Amygdala (tissue), 56 donors: Measurements from ENCODE around the gene BRAT1.

Source experiments
- DNase-seq, 56 donors: peaks; one replicate each; lab custom pipeline; 2025; lab: John Stamatoyannopoulos, UW

The BRAT1 gene

DNA sequence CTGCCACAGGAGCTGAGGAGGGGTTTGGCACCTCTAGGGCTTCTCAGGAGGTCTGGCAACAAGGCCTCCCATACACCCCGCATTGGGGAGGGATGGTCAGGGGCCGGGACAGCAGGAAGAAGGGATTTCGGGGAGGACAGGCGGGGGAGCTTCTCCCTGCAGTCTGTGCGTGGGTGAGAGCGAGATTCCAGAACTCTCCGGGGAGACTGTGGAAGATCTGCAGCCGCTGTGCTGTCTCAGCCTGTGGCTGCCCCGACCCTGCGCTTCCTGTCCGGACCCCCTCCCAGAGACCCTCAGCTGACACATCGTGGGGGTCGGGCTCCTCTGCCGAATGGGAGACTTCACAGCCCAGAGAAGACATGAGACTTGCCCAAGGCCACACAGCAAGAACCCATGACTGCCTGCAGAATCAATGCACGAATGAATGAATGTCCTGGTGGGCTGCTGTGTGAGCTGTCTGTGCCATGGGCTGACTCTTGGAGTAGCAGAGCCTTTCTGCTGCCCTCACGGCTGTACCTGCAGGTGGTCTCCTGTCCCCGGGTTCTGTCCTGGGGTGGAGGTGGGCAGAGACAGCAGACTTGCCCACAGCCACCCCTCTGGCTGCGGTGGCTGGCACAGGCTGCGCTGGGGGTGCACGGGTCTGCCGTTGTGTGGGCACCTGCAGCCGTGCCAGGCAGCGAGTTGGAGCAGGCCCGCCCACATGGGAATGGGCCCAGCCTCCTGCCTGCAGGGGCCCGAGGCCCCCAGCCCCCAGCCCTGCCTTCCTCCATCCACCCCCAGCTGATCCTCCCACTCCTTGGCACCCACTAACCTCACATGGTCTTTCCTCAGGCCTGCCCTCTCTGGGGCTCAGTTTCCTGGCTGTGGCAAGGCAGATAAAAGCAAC lies 52.0 kb downstream of the BRAT1 start:
- no peak for DNase-seq

DNA sequence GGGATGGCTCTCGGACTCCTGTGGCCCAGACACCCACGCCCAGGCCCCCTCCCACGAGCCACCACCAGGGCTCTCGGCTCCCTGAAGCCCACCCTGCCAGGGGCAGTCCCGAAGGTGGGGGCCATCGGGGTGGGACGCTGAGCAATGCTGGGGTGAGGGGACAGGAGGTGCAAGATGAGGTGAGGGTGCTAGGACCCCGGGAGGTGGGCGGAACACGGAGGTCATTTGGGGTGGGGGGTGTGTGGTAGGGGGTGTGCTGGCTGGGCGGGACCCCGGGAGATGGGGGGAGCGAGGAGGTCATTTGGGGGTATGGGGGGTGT lies 52.7 kb downstream of the BRAT1 start:
- no peak for DNase-seq

DNA sequence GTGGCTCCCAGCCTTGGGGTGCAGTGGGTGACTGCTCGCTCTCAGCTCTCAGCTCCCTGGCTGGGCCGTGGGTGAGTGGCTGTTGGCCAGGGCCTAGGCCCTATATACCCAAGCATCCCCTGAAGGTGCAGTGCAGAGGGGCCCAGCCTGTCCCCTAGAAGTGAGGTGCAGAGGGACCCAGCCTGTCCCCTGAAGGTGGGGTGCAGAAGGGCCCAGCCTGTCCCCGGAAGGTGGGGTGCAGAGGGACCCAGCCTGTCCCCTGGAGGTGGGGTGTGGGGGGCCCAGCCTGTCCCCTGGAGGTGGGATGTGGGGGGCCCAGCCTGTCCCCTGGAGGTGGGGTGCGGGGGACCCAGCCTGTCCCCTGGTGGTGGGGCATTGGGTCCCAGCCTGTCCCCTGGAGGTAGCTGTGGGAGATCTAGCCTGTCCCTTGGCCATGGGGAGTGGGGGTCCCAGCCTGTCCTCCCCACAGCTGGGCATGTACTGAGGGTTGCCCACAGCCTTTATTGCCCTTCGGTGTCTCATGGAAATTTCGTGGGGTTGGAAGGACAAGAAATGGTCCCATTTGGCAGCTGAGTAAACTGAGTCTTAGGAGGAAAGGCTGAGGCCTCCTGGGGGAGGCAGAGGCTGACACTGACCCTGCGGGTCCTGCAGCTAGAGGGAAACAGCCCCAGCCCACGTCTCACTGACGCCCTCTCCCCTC lies 53.2 kb downstream of the BRAT1 start:
- DNase-seq: no peak

DNA sequence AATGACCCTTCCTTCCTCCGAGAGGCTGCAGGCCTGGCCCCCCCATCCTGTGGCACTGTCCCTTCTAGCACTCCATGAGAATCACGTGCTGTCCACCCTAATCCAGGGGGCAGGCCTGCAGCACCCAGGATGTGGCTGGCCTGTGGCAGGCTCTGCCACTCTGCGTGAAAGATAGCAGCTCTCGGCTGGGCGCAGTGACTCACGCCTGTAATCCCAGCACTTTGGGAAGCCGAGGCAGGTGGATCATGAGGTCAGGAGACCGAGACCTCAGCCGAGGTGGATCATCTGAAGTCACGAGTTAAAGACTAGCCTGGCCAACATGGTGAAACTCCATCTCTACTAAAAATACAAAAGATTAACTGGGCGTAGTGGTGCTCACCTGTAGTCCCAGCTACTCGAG lies 54.6 kb downstream of the BRAT1 start:
- DNase-seq: no peak

DNA sequence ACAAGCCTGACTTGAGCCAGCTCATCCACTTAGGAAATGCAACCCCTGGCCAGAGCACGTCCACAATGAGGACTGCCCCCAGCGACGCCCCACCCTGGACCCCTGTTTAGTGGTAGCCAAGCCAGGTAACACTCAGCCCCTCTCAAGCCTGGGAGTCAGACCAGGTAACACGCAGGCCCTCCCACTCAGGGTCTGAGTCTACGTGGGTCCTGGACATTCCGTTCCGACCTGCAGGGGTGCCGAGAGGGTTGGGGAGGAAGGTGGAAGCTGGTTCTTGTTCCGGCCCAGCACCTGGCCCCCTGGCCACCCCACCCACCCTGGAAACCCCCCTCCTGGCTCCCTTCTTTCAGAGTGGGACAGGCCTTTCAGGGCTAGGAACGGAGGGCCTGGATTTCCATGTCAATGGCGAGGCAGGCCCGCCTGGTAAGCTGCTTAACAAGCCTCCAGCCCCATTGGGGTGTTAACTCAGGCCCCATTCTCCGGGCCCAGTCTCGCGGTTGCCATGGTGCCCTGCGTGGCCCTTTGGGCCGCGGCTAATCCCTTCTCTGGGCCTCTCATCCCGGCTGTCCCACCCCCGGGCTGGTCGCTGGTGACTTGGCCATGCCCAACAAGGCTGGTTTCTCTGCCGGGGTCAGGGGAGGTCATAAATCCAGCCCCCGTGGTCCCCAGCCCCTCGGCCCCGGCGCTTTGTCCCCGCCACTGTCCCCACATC lies 55.4 kb downstream of the BRAT1 start:
- peak in 5 of 56 donors; percentile 18 to 35 (median 29) for DNase-seq

DNA sequence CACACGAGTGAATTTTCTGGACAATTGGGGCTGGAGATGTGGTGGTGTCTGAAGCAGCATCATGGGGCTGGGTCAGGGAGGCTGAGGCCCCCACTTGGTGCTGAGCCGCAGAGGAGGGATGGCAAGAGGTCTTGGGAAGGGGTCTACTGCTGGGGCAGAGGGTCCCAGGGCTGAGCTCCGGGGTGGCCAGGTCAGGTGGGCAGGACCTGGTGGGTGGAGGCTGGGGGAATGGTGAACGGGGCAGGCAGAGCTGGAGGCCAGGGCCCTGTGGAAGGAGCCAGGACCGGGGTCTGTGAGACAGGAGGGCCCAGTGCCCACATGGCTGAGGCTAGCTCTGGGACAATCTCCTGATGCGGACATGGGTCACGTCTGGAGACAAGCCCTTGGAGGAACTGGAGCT lies 56.1 kb downstream of the BRAT1 start:
- DNase-seq: no peak

DNA sequence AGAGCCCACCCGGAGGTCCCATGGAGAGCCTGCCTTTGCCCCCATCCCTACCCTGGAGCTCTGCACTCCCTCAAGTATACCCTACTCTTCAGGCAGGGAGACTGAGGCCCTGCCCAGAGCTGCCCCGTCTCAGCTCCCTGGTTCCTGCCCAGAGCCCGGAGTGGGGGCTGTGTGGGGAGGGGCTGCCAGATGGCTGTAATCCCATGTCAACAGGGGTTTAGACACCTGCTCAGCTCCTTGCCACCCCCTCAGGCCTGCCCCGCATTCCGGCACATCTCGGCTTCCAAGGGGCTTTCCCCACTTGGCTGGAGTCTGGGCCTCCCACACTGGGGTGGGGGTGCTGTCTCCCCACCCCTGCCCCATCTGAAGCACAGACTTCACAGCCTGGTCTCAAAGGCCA lies 56.6 kb downstream of the BRAT1 start:
- no peak for DNase-seq

DNA sequence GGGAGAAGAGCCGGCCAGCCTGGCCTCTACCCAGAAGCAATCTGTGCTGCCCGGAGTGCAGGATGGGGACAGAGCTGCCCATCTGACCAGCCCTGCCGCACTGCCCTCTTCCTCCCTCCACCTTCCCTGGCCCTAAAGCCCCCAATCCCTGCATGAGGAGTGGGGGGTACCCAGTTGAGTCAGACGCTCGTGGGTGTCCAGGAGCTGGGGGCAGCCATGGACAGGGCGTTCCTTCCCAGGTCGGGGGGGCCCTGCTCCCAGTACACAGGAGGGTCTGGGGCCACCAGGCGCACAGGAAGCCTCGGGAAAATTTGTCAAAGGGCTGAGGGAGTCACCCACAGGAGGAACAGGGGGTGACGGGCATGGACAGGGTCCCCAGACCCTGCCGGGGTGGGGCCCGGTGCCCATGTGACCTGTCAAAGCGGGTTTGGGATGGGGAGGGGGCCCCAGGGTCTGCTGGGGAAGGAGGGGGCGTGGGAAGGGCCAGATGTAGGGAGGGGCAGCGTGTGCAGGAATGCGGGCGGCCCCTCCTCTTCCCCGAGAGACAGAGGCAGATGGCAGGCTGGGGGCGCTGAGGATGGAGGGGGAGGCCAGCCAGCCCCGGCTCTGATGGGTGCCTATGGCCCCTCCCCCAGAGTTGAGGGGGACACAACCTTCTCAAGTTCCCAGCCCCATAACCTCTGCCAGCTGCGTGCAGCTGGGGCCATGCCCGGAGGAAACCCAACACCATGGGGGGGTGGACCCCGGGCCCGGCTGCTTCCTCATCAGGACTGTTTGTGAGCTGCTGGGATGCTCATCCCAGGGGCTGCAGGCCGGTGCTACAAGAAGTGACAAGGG lies 57.6 kb downstream of the BRAT1 start:
- no peak for DNase-seq

DNA sequence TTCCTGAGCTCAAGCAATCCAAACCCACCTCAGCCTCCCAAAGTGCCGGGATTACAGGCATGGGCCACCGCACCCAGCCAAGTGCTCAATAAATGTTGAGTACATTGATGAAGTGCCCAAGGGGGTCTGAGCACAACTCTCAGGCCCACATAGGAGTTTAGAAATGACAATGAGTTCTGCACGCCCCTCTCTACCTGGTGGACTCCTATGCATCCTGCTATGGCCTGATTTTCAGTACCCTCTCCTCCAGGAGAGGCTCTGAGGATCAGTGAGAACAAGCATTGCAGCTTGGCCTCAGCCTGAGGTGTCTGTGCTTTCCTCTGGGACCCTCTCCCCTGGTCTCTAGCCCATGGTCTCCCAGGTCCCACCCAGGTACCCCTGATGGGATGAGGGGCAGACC lies 58.3 kb downstream of the BRAT1 start:
- DNase-seq: no peak

DNA sequence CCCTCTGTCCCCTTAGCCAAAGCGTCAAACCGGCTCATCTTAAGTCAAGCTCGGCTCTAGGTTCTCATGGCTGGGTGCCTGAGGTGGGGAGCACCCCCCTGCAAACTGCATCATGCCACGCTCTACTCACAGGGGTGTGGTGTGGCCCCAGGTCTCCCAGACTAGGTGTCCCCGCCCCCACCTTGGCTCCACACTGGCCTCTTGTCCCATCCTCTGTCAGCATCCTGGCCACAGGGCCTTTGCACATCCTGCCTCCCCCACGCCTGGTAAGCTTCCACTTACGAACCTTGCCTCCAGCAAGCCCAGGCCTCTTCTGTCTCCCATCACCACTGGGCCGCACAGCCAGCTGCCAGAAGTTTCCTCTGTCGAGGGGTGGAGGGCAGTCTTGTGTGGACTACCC lies 58.9 kb downstream of the BRAT1 start:
- no peak for DNase-seq

DNA sequence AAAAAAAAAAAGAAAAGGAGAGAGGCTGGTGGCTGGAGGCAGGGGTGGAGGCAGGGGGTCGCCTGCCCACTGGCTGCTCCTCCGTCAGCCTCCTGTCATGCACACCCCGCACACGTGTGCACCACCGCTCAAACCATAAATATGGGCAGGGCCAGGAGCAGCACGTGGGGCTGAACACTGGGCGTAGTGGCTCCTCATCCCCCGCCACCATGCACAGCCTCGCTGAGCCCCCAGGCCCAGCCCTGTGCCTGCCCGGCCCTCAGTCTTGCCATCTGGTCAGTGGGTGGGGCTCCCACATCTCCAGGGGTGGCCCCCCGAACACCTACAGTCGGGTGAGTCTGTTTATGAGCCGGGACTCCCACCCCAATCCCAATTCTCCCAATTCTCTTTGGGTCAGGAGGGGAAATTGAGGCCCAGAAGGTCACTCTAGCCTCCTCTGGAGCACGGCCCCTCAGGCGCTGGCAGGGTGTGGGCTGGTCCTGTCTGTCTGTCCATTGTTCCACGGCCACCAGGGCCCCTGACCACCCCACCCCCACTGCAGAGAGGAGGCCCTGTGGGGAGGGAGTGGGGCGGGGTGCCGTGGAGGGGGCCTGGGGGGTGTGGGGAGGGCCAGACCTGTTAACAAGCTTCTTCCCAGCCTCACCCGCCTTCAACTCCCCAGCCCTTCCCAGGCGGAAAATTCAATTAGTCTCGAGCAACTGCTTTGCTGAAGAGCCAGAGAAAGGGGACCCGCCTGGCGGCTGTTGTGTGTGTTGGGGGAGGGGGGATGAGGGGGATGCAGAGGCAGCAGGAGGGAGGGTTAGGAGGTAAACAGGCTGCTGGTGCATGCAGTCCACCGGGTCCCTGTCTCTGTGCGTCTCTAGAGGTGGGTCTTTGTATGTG lies 59.7 kb downstream of the BRAT1 start:
- DNase-seq: no peak

DNA sequence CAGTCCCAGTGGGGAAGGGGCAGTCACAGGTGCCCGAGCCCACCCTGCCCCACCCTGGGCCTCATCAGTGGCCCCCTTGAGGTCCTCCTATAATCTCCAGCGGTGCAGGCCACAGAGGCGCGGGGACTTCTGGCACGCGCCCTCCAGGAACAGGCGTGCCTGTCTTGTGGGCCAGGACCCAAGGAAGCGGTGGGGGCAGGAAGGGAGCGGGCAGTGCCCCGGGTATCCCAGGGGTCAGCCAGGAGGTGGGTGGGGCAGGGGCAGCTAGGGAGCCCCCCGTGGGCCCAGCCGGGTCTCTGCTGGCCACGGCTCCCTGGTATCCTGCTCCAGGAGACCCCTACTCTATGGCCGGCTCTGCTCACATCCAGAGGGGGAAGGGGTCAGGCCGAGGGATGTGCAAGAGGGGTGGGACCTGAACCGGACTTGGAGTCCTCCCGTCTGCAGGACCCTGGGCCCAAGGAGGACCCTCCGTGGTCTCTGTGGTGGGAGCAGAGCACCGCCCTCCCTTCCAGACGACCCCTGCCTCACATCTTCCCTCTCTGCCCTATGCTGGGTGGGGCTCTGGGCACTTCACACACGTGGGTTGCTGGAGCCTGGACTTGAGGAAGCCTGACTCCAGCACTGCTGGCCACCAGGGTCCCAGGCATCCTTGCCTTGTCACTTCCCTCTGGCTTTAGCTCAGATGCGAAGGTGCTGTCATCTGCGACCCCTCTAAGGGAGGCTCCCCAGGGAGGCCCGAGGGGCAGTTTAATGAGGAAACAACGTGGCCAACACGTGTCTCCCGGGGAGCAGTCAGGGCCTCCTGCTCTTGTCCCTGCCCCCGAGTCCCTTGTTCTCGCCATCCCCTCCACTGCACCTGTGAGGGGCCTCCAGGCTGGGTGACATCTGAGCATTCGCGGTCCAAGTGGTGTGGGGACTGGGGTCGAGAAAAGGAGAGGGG lies 60.9 kb downstream of the BRAT1 start:
- no peak for DNase-seq

DNA sequence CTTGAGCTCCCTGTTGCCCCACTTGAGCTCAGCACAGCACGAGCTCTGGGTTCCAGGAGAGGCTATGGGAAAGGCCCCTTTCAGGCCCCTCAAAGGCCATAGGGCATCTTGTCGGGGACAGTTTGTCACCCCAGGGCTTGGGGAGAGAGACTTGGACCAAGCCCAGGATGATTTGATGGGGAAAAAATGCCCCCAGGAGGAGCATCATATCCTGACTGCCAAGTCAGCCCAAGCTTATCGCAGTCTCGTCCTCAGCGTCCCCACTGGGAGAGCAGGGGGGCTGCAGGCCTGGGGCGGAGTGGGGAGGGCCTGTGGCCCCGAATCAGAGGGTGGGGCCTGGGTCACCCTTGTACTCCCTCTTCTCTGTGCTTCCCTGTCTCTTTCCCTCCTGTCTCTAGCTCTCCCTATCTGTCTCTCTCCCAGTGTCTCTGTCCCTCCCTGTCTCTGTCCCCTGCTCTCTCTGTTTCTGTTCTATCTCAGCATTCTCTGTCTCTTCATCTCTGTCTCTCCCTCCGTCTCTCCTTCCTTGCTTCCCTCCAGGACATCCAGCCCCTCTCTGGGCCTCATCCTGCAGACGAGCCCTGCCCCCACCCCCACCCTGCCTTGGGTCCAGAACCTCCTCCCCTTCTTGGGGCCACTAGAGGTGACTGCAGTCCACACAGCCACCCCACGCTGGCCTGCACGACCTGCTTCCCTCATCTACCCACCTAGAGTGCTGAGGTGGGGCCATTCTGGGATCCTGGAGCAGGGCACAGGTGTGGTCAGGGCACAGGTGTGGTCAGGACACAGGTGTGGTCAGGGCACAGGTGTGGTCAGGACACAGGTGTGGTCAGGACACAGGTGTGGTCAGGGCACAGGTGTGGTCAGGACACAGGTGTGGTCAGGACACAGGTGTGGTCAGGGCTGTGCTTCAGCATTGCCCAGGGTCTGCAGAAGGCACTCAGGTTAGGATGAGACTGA lies 61.8 kb downstream of the BRAT1 start:
- no peak for DNase-seq

DNA sequence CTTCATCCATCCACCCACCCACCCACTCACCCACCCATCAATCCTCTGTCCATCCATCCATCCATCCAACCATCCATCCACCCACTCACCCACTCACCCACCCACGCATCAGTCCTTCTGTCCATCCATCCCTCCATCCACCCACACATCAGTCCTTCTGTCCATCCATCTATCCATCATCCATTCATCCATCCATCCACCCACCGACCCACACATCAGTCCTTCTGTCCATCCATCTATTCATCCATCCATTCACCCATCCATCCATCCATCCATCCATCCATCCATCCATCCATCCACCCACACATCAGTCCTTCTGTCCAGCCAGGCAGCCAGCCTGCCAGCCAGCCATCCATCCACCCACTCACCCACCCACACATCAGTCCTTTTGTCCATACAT lies 63.3 kb downstream of the BRAT1 start:
- no peak for DNase-seq

DNA sequence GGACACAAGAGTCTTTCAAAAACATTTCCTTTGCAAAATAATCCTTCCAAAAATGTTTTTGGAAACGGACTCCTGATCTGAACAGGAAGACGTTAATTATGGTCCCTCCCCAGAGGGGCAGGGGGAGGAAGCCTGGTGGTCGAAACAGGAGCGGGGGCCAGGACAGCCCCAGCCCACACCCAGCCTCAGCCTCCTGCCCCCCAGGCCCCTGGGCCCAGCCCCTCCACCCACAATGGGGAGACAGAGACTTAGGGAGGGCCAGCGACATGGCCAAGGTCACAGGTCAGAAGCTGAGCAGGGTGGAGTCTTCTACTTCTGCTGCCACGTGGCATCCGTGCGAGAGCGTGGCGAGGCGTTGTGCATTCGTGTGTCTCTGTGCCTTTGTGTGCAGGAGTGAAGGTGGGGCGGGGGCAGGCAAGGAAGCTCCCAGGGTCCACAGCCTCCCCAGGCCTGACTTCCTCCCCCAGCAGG lies 65.1 kb downstream of the BRAT1 start:
- no peak for DNase-seq

DNA sequence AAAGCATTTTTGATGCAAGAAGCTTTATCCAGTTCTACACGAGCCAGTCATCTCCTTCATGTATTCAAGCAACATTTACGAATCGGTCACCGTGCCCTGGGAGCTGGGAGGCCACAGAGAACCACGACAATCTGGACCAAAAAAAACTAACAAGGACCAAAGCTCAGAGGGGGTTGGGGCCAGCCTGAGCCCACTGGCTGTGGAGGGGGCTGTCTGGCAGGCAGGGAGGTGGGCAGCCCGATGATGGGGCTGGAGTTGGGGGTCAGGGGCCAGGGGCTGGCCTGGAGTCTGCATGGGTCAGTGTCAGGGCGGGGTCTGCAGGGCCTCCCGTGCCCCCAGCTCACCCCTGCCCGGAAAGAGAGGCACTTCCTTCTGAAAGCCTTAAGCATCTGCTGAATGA lies 66.6 kb downstream of the BRAT1 start:
- DNase-seq: no peak

DNA sequence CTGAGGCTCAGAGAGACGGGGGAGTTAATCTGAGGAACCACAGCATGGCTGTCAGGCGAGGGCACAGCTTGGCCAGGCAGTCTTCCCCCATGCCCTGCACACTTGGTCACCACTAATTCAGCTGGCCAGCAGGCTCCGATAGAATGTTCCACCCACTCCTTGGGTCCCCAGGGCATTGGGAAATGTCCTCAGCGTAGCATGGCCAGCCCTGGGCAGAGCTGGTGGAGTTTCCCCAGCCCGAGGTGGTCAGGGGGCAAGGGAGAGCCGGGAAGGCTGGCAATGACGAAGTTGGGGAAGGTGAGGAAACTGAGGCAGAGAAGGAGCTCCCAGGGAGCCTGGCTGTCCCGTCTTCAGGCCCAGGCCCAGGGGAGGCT lies 67.1 kb downstream of the BRAT1 start:
- no peak for DNase-seq
